ENCODE results near the gene SPART. TPM values are rescaled to one million over a fixed set of nuclear protein-coding genes. Genes with fewer than 3 reads are reported as not detected.

Gene SPART
- total and polyA plus RNA-seq, 5 donors from 2014 or later: 6.7 to 34.0 (median 22.0) TPM

DNA sequence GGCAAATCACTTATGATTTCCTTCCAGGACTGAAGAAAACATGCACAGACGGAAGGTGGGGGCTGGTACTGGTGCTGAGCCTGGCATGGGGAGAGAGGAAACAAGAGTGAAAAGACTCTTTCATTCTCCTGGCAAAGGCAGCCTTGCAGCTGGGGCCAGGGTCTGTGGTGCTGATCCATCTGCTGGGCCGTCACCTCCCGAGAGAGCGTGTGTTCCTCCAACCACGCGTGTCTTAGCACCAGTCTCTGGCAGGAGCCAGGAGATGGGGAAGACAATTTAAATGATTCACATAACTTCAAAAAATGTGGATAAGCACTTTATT is 23.9 kb upstream of the SPART start:
- H3K4me3 Mint-ChIP-seq: no peak overlapping the region
- no peak for DNase-seq
- H3K27me3 Mint-ChIP-seq: peaks cover 12% of the 10 kb centered on the region
- no peaks in the 10 kb centered on the region for H3K4me1 Mint-ChIP-seq
- no peaks in the 10 kb centered on the region for H3K4me1 ChIP-seq (ENCODE audit: control insufficient read depth, insufficient read depth, low read length, poor library complexity, severe bottlenecking)
- no peak overlapping the region for H3K4me3 ChIP-seq (ENCODE audit: low read depth, low read length)
- H3K27ac ChIP-seq (ENCODE audit: insufficient read depth, low read length, poor library complexity, severe bottlenecking): no peak overlapping the region
- H3K36me3 Mint-ChIP-seq: no peaks in the 10 kb centered on the region
- H3K9me3 ChIP-seq (ENCODE audit: control insufficient read depth in 2 of 2, low read length in 2 of 2): no peaks in the 10 kb centered on the region
- H3K27me3 ChIP-seq (ENCODE audit: control insufficient read depth, insufficient read depth, low read length): no peaks in the 10 kb centered on the region
- peaks cover 0 to under 1% (median 0%) of the 10 kb centered on the region in 7 donors for H3K9me3 Mint-ChIP-seq
- H3K27ac Mint-ChIP-seq: no peak overlapping the region
- H3K36me3 ChIP-seq (ENCODE audit: control insufficient read depth, insufficient read depth, low read length): no peaks in the 10 kb centered on the region
- ATAC-seq (ENCODE audit: low read depth in 2 of 2): no peak

DNA sequence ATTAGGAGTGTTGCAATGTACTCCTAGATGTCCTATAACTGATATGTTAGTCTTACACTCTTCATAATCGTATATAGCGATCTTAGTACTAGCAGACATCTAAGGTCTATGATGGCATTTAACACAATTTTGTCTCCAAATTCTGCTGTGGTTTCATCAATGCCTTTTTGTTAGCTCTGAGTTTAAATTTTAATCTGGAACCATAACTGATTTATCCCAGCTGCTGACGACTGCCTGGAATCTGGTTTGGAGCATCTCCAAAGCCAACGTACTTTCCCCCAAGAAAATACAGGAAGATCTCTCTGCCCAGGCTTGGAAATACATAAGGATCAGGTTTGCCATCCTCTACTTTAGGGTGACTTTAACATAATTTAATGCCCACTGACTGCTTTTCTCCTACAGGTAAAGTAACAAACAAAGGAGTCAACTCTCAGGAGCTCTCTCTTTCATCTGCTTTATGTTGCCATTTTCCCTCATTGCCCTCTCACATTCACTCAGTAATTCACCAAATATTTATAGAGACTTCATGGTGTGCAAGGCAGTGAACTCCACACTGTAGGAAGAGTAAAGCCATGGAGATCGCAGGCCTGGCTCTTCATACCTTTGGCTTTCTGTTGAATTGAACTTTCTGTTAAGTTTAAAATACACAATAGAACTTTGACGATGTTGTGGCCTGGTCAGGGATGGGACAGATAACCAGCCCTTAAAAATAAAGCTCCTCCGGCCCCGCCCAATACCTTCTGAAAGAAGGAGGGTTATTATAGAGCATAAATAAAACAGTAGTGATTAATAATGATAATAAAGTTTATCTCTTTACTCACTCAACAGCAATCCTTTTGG is 23.3 kb upstream of the SPART start:
- ATAC-seq (ENCODE audit: low read depth in 2 of 2): no peak
- H3K36me3 ChIP-seq (ENCODE audit: control insufficient read depth, insufficient read depth, low read length): no peaks in the 10 kb centered on the region
- Mint-ChIP-seq H3K4me1 (no peaks in the 10 kb centered on the region), H3K36me3 (no peaks in the 10 kb centered on the region), H3K9me3 (peaks cover 0 to 1% (median 0%) of the 10 kb centered on the region in 7 donors), H3K27me3 (peaks cover 12% of the 10 kb centered on the region), H3K27ac (no peak overlapping the region), H3K4me3 (no peak overlapping the region)
- H3K4me3 ChIP-seq (ENCODE audit: low read depth, low read length): no peak overlapping the region
- H3K27me3 ChIP-seq (ENCODE audit: control insufficient read depth, insufficient read depth, low read length): no peaks in the 10 kb centered on the region
- no peaks in the 10 kb centered on the region for H3K9me3 ChIP-seq (ENCODE audit: control insufficient read depth in 2 of 2, low read length in 2 of 2)
- no peaks in the 10 kb centered on the region for H3K4me1 ChIP-seq (ENCODE audit: control insufficient read depth, insufficient read depth, low read length, poor library complexity, severe bottlenecking)
- H3K27ac ChIP-seq (ENCODE audit: insufficient read depth, low read length, poor library complexity, severe bottlenecking): no peak overlapping the region
- DNase-seq: no peak

DNA sequence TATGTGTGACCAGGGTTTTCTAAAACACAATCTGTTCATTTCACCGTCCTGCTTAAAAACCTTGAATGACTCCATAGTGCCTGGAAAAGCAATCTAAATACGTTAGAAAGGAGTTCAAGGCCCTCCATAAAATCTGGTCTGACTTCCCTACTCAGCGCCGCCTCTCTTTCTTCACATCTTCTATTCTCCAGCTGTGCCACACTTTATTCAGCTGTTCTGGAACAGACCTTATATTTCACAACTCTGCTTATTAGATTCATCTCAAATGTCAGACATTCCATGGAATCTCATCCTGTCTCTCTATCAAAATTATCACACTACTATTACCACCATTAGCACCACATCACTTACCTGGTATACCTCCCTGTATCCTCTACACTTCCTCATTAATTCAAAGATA is 19.8 kb upstream of the SPART start:
- no peaks in the 10 kb centered on the region for H3K4me1 ChIP-seq (ENCODE audit: control insufficient read depth, insufficient read depth, low read length, poor library complexity, severe bottlenecking)
- Mint-ChIP-seq H3K4me3 (no peak overlapping the region), H3K9me3 (peaks cover 0 to 1% (median 0%) of the 10 kb centered on the region in 7 donors), H3K27me3 (peaks cover 9% of the 10 kb centered on the region), H3K4me1 (no peaks in the 10 kb centered on the region), H3K36me3 (no peaks in the 10 kb centered on the region), H3K27ac (no peak overlapping the region)
- H3K27me3 ChIP-seq (ENCODE audit: control insufficient read depth, insufficient read depth, low read length): no peaks in the 10 kb centered on the region
- no peaks in the 10 kb centered on the region for H3K36me3 ChIP-seq (ENCODE audit: control insufficient read depth, insufficient read depth, low read length)
- no peaks in the 10 kb centered on the region for H3K9me3 ChIP-seq (ENCODE audit: control insufficient read depth in 2 of 2, low read length in 2 of 2)
- H3K27ac ChIP-seq (ENCODE audit: insufficient read depth, low read length, poor library complexity, severe bottlenecking): no peak overlapping the region
- ATAC-seq (ENCODE audit: low read depth in 2 of 2) (no peak), DNase-seq (no peak)
- no peak overlapping the region for H3K4me3 ChIP-seq (ENCODE audit: low read depth, low read length)

DNA sequence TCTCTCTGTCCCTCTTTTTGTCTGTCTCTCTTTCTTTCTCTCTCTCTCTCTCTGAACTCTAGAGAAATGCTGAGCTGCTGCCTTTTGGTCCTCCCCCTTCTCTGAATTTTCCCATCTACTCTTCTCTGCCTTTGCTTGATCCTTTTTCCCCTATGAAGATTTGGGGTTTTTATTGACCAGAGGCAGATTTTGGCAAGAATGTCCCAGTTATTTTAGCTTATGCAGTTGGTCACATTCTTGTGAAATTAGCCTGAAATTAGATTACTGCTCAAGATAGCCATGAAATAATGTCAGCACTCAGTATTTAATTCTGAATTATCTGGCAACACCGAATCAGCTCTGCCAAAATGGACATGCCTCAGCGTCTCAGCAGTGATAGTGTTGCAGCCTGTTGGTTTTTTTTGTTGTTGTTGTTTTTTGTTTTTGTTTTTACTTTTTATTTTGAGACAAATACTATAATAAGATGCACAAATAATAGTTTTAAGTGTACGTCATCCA is 17.2 kb upstream of the SPART start:
- no peaks in the 10 kb centered on the region for H3K36me3 ChIP-seq (ENCODE audit: control insufficient read depth, insufficient read depth, low read length)
- peaks cover 0 to 1% (median 0%) of the 10 kb centered on the region in 7 donors for H3K9me3 Mint-ChIP-seq
- DNase-seq: no peak
- H3K4me3 Mint-ChIP-seq: no peak overlapping the region
- no peaks in the 10 kb centered on the region for H3K27me3 ChIP-seq (ENCODE audit: control insufficient read depth, insufficient read depth, low read length)
- no peak overlapping the region for H3K27ac Mint-ChIP-seq
- no peaks in the 10 kb centered on the region for H3K9me3 ChIP-seq (ENCODE audit: control insufficient read depth in 2 of 2, low read length in 2 of 2)
- H3K4me1 Mint-ChIP-seq: no peaks in the 10 kb centered on the region
- no peak for ATAC-seq (ENCODE audit: low read depth in 2 of 2)
- H3K4me3 ChIP-seq (ENCODE audit: low read depth, low read length): no peak overlapping the region
- no peaks in the 10 kb centered on the region for H3K36me3 Mint-ChIP-seq
- H3K4me1 ChIP-seq (ENCODE audit: control insufficient read depth, insufficient read depth, low read length, poor library complexity, severe bottlenecking): no peaks in the 10 kb centered on the region
- peaks cover 13% of the 10 kb centered on the region for H3K27me3 Mint-ChIP-seq
- H3K27ac ChIP-seq (ENCODE audit: insufficient read depth, low read length, poor library complexity, severe bottlenecking): no peak overlapping the region

DNA sequence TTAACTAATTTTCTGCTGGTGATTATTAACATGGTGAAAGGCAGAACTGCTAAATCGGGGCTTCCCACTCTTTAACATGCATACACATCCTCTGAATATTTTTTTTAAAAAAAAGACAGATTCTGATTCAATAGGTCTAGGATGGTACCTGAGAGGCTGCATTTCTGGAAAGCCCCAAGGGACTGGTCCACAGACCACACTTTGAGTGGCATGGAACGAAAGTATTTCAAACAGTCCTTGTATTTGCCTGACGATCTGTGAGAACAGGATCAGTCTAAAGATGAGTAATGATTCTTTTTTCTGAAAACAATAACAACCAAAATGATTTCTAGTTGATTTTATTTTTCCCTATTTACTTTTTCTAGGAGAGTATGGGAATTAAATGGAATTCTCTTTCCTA is 16.7 kb upstream of the SPART start:
- no peaks in the 10 kb centered on the region for H3K36me3 Mint-ChIP-seq
- H3K9me3 Mint-ChIP-seq: peaks cover 0 to 1% (median 0%) of the 10 kb centered on the region in 7 donors
- no peak overlapping the region for H3K4me3 Mint-ChIP-seq
- no peak overlapping the region for H3K27ac ChIP-seq (ENCODE audit: insufficient read depth, low read length, poor library complexity, severe bottlenecking)
- H3K36me3 ChIP-seq (ENCODE audit: control insufficient read depth, insufficient read depth, low read length): no peaks in the 10 kb centered on the region
- H3K27me3 Mint-ChIP-seq: peaks cover 13% of the 10 kb centered on the region
- no peaks in the 10 kb centered on the region for H3K4me1 ChIP-seq (ENCODE audit: control insufficient read depth, insufficient read depth, low read length, poor library complexity, severe bottlenecking)
- no peaks in the 10 kb centered on the region for H3K27me3 ChIP-seq (ENCODE audit: control insufficient read depth, insufficient read depth, low read length)
- no peaks in the 10 kb centered on the region for H3K9me3 ChIP-seq (ENCODE audit: control insufficient read depth in 2 of 2, low read length in 2 of 2)
- no peak overlapping the region for H3K4me3 ChIP-seq (ENCODE audit: low read depth, low read length)
- H3K27ac Mint-ChIP-seq: no peak overlapping the region
- ATAC-seq (ENCODE audit: low read depth in 2 of 2) (no peak), DNase-seq (no peak)
- no peaks in the 10 kb centered on the region for H3K4me1 Mint-ChIP-seq

DNA sequence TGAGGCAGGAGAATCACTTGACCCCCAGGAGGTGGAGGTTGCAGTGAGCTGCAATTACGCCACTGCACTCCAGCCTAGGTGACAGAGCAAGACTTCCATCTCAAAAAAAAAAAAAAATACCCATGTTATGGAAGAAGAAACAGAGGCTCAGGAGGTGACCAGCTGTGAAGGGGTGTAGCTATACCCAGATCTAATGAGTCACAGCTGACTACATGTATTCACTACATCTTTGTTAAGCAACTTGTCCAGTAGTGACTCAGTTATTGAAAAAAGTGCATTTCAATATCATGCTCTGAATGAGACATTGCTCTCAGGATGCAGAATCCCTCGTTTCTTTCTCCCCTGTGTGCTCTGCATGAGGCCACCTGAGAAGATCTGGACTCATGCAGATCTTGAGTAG is 16.1 kb upstream of the SPART start:
- H3K27me3 Mint-ChIP-seq: peaks cover 13% of the 10 kb centered on the region
- no peak overlapping the region for H3K27ac Mint-ChIP-seq
- no peak for DNase-seq
- H3K36me3 ChIP-seq (ENCODE audit: control insufficient read depth, insufficient read depth, low read length): no peaks in the 10 kb centered on the region
- peaks cover 0 to 1% (median 0%) of the 10 kb centered on the region in 7 donors for H3K9me3 Mint-ChIP-seq
- no peaks in the 10 kb centered on the region for H3K36me3 Mint-ChIP-seq
- H3K27me3 ChIP-seq (ENCODE audit: control insufficient read depth, insufficient read depth, low read length): no peaks in the 10 kb centered on the region
- no peak overlapping the region for H3K27ac ChIP-seq (ENCODE audit: insufficient read depth, low read length, poor library complexity, severe bottlenecking)
- no peaks in the 10 kb centered on the region for H3K4me1 ChIP-seq (ENCODE audit: control insufficient read depth, insufficient read depth, low read length, poor library complexity, severe bottlenecking)
- H3K4me3 Mint-ChIP-seq: no peak overlapping the region
- no peaks in the 10 kb centered on the region for H3K4me1 Mint-ChIP-seq
- no peak overlapping the region for H3K4me3 ChIP-seq (ENCODE audit: low read depth, low read length)
- H3K9me3 ChIP-seq (ENCODE audit: control insufficient read depth in 2 of 2, low read length in 2 of 2): no peaks in the 10 kb centered on the region
- no peak for ATAC-seq (ENCODE audit: low read depth in 2 of 2)

DNA sequence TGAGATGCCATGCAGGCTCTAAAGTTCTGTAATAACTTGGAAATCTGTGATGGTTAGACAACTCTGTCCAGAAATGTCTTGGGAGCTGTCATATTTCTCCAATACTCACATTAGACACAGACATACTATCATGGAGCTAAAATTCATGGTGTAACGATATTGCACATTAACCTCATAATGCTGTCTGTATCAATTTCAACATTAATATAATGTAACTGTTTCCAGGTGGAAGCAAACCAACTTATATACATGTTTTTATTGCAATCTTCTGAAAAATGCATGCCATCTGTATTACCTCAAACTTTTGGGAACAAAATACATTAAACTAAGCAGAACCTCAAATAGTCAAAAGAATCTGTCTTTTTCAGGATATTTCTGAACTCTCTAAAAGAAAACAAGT is 14.7 kb upstream of the SPART start:
- Histone ChIP-seq H3K4me1 (ENCODE audit: control insufficient read depth, insufficient read depth, low read length, poor library complexity, severe bottlenecking) (no peaks in the 10 kb centered on the region), H3K4me3 (ENCODE audit: low read depth, low read length) (no peak overlapping the region), H3K9me3 (ENCODE audit: control insufficient read depth in 2 of 2, low read length in 2 of 2) (no peaks in the 10 kb centered on the region), H3K36me3 (ENCODE audit: control insufficient read depth, insufficient read depth, low read length) (no peaks in the 10 kb centered on the region), H3K27ac (ENCODE audit: insufficient read depth, low read length, poor library complexity, severe bottlenecking) (no peak overlapping the region), H3K27me3 (ENCODE audit: control insufficient read depth, insufficient read depth, low read length) (no peaks in the 10 kb centered on the region)
- peaks cover 9% of the 10 kb centered on the region for H3K27me3 Mint-ChIP-seq
- H3K9me3 Mint-ChIP-seq: peaks cover 0 to 3% (median 0%) of the 10 kb centered on the region in 7 donors
- no peaks in the 10 kb centered on the region for H3K4me1 Mint-ChIP-seq
- no peak overlapping the region for H3K27ac Mint-ChIP-seq
- H3K4me3 Mint-ChIP-seq: no peak overlapping the region
- no peaks in the 10 kb centered on the region for H3K36me3 Mint-ChIP-seq
- DNase-seq (no peak), ATAC-seq (ENCODE audit: low read depth in 2 of 2) (no peak)
